ENCODE results near the gene PLEKHM2.

The PLEKHM2 gene

DNA sequence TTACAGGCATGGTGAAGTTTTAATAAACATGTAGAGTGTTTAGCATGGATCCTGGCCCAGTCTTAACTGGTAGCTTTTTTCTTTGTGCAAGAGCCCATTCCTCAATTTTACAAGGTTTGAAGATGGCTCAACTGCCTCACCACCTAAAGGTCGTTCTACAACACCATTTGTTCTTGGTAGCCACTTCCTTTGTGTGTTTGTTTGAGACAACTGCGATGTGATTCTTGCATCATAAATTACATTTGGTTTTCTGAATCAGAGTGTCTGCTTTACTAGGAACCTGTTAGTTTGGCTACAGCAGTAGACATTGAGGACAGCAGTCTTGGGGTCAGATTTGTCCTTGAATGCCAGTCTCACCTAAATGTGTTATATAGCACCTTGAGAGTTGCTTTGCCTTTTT is 3.3 kb downstream of the PLEKHM2 start:
- Histone ChIP-seq H3K4me2 (ENCODE audit: low read length) (no peak overlapping the region), H3K4me3 (ENCODE audit: low read length) (no peak overlapping the region), H3K4me1 (ENCODE audit: low read length) (peaks cover 11% of the 10 kb centered on the region), H3K27me3 (ENCODE audit: low read depth, low read length) (no peaks in the 10 kb centered on the region), H3K79me2 (ENCODE audit: low read length) (peaks cover 85% of the 10 kb centered on the region), H4K20me1 (ENCODE audit: insufficient read depth, low read length) (peaks cover 15% of the 10 kb centered on the region), H3K9ac (ENCODE audit: low read length) (no peak overlapping the region), H3K27ac (ENCODE audit: low read length) (no peak overlapping the region), H2AFZ (ENCODE audit: low read depth, low read length) (no peak overlapping the region), H3K9me3 (ENCODE audit: insufficient read depth, low read length) (no peaks in the 10 kb centered on the region), H3K36me3 (replicated peaks; ENCODE audit: low read depth, low read length) (peaks cover 7% of the 10 kb centered on the region)
- no peak for TF ChIP-seq EZH2phosphoT487 (IDR thresholded peaks at IDR 0.05; ENCODE audit: low read depth)
- TF ChIP-seq, protein P1, sequence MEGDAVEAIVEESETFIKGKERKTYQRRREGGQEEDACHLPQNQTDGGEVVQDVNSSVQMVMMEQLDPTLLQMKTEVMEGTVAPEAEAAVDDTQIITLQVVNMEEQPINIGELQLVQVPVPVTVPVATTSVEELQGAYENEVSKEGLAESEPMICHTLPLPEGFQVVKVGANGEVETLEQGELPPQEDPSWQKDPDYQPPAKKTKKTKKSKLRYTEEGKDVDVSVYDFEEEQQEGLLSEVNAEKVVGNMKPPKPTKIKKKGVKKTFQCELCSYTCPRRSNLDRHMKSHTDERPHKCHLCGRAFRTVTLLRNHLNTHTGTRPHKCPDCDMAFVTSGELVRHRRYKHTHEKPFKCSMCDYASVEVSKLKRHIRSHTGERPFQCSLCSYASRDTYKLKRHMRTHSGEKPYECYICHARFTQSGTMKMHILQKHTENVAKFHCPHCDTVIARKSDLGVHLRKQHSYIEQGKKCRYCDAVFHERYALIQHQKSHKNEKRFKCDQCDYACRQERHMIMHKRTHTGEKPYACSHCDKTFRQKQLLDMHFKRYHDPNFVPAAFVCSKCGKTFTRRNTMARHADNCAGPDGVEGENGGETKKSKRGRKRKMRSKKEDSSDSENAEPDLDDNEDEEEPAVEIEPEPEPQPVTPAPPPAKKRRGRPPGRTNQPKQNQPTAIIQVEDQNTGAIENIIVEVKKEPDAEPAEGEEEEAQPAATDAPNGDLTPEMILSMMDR (IDR thresholded peaks at IDR 0.05; ENCODE audit: low read depth, low read length): no peak

DNA sequence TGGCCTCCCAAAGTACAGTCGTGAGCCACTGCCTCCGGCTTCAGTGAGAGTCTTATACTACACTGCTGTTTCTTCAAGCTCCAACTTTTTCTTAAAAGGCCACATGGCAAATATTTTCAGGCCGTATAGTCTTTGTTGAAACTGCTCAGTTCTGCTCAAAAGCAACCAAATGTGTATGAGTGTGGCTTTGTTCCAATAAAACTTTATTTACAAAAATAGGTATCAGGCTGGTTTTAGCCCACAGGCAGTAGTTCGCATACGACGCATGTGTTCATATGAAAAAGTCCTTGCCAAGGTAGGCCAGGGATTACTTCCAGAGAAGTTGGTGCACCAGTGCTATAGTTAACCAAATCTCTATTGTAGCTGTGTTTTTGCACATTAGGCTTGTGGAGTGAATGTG is 6.2 kb downstream of the PLEKHM2 start:
- Histone ChIP-seq H4K20me1 (ENCODE audit: insufficient read depth, low read length) (peaks cover 19% of the 10 kb centered on the region), H3K9me3 (ENCODE audit: insufficient read depth, low read length) (no peaks in the 10 kb centered on the region), H3K9ac (ENCODE audit: low read length) (no peak overlapping the region), H3K27me3 (ENCODE audit: low read depth, low read length) (no peaks in the 10 kb centered on the region), H3K4me1 (ENCODE audit: low read length) (peaks cover 7% of the 10 kb centered on the region), H3K4me2 (ENCODE audit: low read length) (no peak overlapping the region), H2AFZ (ENCODE audit: low read depth, low read length) (no peak overlapping the region), H3K4me3 (ENCODE audit: low read length) (no peak overlapping the region), H3K79me2 (ENCODE audit: low read length) (peaks cover 90% of the 10 kb centered on the region), H3K36me3 (replicated peaks; ENCODE audit: low read depth, low read length) (peaks cover 7% of the 10 kb centered on the region), H3K27ac (ENCODE audit: low read length) (no peak overlapping the region)
- TF ChIP-seq, protein P1 (IDR thresholded peaks at IDR 0.05; ENCODE audit: low read depth, low read length): no peak
- TF ChIP-seq EZH2phosphoT487 (IDR thresholded peaks at IDR 0.05; ENCODE audit: low read depth): no peak

DNA sequence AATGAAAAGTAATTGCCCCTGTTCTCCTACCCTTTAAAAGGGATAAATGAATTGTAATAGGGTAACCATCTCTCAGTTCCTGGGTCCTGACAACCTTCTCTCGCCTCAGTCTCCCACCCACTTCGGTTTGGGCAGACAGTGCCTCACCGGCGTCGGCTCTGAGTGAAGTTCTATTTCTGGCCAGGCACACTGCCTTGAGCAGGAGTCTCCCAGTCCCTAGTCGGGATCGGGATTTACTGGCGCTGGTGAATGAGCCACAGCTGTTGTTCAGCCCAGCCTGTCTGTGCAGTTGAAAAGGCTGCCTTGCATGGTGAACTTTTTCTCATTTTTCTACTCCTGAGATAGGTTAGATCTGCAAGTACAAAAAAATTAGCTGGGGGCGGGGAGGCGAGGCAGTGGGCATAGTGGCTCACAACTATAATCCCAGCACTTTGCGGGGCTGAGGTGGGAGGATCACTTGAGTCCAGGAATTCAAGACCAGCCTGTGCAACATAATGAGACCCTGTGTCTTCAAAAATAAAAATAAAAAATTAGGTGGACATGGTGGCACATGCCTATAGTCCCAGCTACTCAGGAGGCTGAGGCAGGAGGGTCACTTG is 7.4 kb downstream of the PLEKHM2 start:
- Histone ChIP-seq H3K79me2 (ENCODE audit: low read length) (peaks cover 84% of the 10 kb centered on the region), H4K20me1 (ENCODE audit: insufficient read depth, low read length) (peaks cover 8% of the 10 kb centered on the region; the same call in 1 of the 2 replicates), H3K4me2 (ENCODE audit: low read length) (no peak overlapping the region)

DNA sequence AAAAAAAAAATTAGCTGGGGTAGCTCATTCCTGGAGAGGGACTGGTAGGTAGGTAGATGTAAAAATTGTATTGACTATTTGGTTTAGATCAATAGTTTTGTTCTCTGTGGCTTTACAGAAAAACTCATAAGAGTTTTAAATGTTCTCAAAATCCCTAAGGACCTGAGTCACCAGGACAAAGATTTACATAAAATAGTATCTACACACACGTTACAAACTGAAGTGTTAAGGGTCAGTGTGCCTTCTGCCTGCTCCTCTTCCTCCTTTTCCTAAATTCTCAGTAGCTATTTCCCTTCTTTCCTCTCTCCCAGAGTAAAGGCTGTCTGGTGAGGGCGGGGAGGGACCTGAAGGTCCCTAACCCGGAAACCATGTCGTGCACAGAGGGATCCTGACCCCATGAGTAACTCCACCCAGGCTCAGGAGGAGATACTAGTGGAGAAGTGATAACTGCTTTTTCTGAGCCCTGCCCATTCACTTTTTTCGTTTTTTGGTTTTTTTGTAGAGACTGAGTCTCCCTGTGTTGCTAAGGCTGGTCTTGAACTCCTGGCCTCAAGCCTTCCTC is 8.1 kb downstream of the PLEKHM2 start:
- TF ChIP-seq, protein P1 (IDR thresholded peaks at IDR 0.05; ENCODE audit: low read depth, low read length): no peak
- peaks cover 80% of the 10 kb centered on the region for H3K79me2 ChIP-seq (ENCODE audit: low read length)

More for the DNA sequence above, 7.4 kb downstream of the PLEKHM2 start:
- H3K4me3 ChIP-seq (ENCODE audit: low read length): no peak overlapping the region
- TF ChIP-seq, protein P1 (IDR thresholded peaks at IDR 0.05; ENCODE audit: low read depth, low read length): no peak
- no peak for TF ChIP-seq EZH2phosphoT487 (IDR thresholded peaks at IDR 0.05; ENCODE audit: low read depth)
- no peak overlapping the region for H3K9ac ChIP-seq (ENCODE audit: low read length)
- no peaks in the 10 kb centered on the region for H3K27me3 ChIP-seq (ENCODE audit: low read depth, low read length)
- H3K36me3 ChIP-seq (replicated peaks; ENCODE audit: low read depth, low read length): peaks cover 4% of the 10 kb centered on the region
- no peaks in the 10 kb centered on the region for H3K9me3 ChIP-seq (ENCODE audit: insufficient read depth, low read length)
- H3K27ac ChIP-seq (ENCODE audit: low read length): no peak overlapping the region
- peaks cover 1% of the 10 kb centered on the region for H3K4me1 ChIP-seq (ENCODE audit: low read length)
- H2AFZ ChIP-seq (ENCODE audit: low read depth, low read length): no peak overlapping the region

More for the DNA sequence above, 8.1 kb downstream of the PLEKHM2 start:
- H3K9ac ChIP-seq (ENCODE audit: low read length): no peak overlapping the region
- no peak overlapping the region for H3K4me3 ChIP-seq (ENCODE audit: low read length)
- no peak overlapping the region for H3K27ac ChIP-seq (ENCODE audit: low read length)
- peaks cover 10% of the 10 kb centered on the region; the same call in 1 of the 2 replicates for H4K20me1 ChIP-seq (ENCODE audit: insufficient read depth, low read length)
- no peak overlapping the region for H2AFZ ChIP-seq (ENCODE audit: low read depth, low read length)
- H3K4me1 ChIP-seq (ENCODE audit: low read length): peaks cover 7% of the 10 kb centered on the region
- no peaks in the 10 kb centered on the region for H3K27me3 ChIP-seq (ENCODE audit: low read depth, low read length)
- H3K36me3 ChIP-seq (replicated peaks; ENCODE audit: low read depth, low read length): peaks cover 4% of the 10 kb centered on the region
- no peak overlapping the region for H3K4me2 ChIP-seq (ENCODE audit: low read length)
- no peaks in the 10 kb centered on the region for H3K9me3 ChIP-seq (ENCODE audit: insufficient read depth, low read length)
